Activated T-helper 17 cell treated with anti-CD3 and anti-CD28 coated beads, Interleukin-2, amount 50 U/mL, for 72 hours (primary cell): Measurements from ENCODE around the gene CDK5. TPM values are rescaled to one million over a fixed set of nuclear protein-coding genes. Genes with fewer than 3 reads are reported as not detected.

Experiments
- ATAC-seq: fragments of 150-1000 bp; cut with Tn5 transposase; replicated peaks from 2 replicates; pipeline ENCODE4 v1.10.0; 2021; ENCODE audit warnings: mild to moderate bottlenecking, moderate library complexity
- H3K27ac Mint-ChIP-seq: one replicate; pipeline ENCODE4 v1.8.0; 2022; ENCODE audit warnings: mixed read lengths
- H3K27me3 Mint-ChIP-seq: one replicate; pipeline ENCODE4 v1.8.0; 2022; ENCODE audit warnings: mixed read lengths
- H3K36me3 Mint-ChIP-seq: one replicate; pipeline ENCODE4 v1.8.0; 2022; ENCODE audit warnings: low read depth, mild to moderate bottlenecking, mixed read lengths
- H3K4me1 Mint-ChIP-seq: one replicate; pipeline ENCODE4 v1.8.0; 2022; ENCODE audit warnings: mixed read lengths
- H3K4me3 Mint-ChIP-seq: one replicate; pipeline ENCODE4 v1.8.0; 2022; ENCODE audit warnings: mild to moderate bottlenecking, mixed read lengths
- H3K9me3 Mint-ChIP-seq: one replicate; pipeline ENCODE4 v1.8.0; 2022; ENCODE audit warnings: mixed read lengths
- total RNA-seq, 2 donors: library from RNA; stranded (reverse); gene quantifications; one replicate each; pipeline ENCODE4 v1.2.3, GENCODE V29; 2022

Gene CDK5
- 10 to 100 TPM in 1 of 2 donors, 1 to 10 TPM in 1; 9.0 to 23.4 TPM for total RNA-seq

- Mint-ChIP-seq H3K36me3 (peaks cover 9% of the 10 kb centered on the region), H3K4me1 (peaks cover 25% of the 10 kb centered on the region), H3K27ac (peak within 1 kb of the TSS; percentile 95), H3K9me3 (no peaks in the 10 kb centered on the region), H3K4me3 (peak within 1 kb of the TSS; percentile 95), H3K27me3 (no peaks in the 10 kb centered on the region)
- ATAC-seq = peak; percentile 4
These were observed at the start of gene CDK5 for GRCh38 chr7:151057506-151057988. Gene CDK5 (minus strand): TSS chr7:151057897. CDS start chr7:151057848, 49 bp downstream.

- no peak for ATAC-seq
- H3K4me1 Mint-ChIP-seq = no peaks in the 10 kb centered on the region
- no peaks in the 10 kb centered on the region for H3K9me3 Mint-ChIP-seq
- no peak overlapping the region for H3K4me3 Mint-ChIP-seq
- no peak overlapping the region for H3K27ac Mint-ChIP-seq
- H3K27me3 Mint-ChIP-seq = no peaks in the 10 kb centered on the region
- no peaks in the 10 kb centered on the region for H3K36me3 Mint-ChIP-seq
These were observed 46.9 kb upstream of the CDK5 start for GRCh38 chr7:151104411-151105235.

GRCh38 chr7:151103973-151104372, 46.3 kb upstream of the CDK5 start:
- H3K9me3 Mint-ChIP-seq = no peaks in the 10 kb centered on the region
- ATAC-seq = no peak
- no peak overlapping the region for H3K27ac Mint-ChIP-seq
- H3K4me1 Mint-ChIP-seq = no peaks in the 10 kb centered on the region
- no peak overlapping the region for H3K4me3 Mint-ChIP-seq
- H3K27me3 Mint-ChIP-seq = no peaks in the 10 kb centered on the region
- no peaks in the 10 kb centered on the region for H3K36me3 Mint-ChIP-seq

DNA sequence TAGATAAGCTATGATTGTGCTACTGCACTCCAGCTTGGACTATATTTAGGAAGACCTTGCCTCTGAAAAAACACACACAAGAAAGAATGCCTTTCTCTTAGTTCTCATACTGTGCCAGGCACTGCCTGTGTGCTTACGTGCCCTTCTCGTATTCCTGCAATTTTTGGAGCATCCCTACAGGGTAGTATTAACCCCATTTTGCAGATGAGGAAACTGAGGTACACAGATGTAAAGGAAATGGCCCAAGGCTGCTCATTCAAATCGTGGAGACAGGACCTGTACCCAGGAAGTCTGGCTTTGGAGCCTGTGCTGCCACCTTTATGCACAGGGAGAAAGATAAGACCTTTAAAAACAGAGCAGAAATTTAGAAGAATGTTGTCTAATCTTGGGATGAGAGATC, 45.3 kb upstream of the CDK5 start:
- H3K27me3 Mint-ChIP-seq = no peaks in the 10 kb centered on the region

DNA sequence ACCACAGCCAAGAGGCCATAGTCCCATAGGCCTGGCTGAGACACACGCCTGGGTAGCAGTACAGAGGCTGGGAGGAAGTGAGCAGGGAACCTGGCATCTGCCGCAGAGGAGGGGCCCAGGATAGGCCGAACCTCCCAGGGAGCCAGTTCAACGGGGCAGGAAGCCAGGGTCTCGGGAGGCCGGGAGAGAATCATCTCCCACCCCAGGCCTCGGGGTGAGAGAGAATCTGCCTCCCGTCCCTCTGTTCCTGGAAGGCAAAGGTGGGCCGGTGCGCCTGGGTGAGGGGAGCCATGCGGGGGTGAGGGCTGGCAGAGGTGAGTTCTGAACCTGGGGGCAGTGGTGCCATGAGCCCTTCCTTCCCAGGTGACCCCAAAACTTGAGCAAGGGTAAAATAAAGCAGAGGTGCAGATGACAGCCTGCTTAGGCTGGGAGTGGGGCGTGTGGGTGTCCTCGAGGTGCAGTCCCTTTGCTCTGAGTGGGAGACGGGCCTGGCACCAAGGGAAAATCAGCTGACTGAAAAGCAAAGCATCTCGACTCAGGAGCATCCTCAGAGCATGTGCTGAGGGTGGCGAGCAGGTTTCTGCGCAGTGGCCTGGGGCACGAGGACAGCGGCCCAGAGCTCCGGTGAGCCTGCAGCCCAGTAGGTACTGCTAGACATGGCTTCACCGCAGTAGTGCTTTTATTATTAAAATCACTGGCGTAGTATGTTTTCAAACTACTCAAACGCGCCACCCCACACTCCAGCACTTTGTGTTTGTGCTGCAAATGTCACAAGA, 44.1 kb upstream of the CDK5 start:
- Mint-ChIP-seq H3K4me1 (no peaks in the 10 kb centered on the region), H3K4me3 (no peak overlapping the region), H3K36me3 (no peaks in the 10 kb centered on the region), H3K27ac (no peak overlapping the region), H3K9me3 (no peaks in the 10 kb centered on the region), H3K27me3 (no peaks in the 10 kb centered on the region)
- no peak for ATAC-seq

More for the DNA sequence above, 45.3 kb upstream of the CDK5 start:
- Mint-ChIP-seq H3K27ac (no peak overlapping the region), H3K9me3 (no peaks in the 10 kb centered on the region), H3K4me1 (no peaks in the 10 kb centered on the region), H3K36me3 (no peaks in the 10 kb centered on the region), H3K4me3 (no peak overlapping the region)
- ATAC-seq = no peak

DNA sequence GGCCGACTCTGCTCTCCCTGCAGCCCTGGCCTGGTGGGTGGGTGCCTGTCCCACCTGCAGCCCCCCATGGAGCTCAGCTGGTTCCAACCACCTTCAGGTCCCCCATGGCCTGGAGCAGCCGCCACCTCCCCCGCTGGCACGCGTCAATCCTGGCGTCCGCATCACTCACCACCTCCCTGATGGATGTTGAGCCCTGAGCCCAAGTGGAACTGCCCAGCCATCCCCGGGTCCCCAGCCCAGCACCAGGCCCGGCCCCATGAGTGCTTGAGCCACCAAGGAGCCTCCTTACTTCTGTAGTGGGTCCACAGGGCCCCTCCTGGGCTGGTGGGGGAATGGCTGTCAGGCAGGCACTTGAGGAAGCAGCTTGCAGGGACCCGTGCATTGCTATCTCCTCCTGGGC, 43.2 kb upstream of the CDK5 start:
- H3K27ac Mint-ChIP-seq = no peak overlapping the region
- no peaks in the 10 kb centered on the region for H3K9me3 Mint-ChIP-seq
- no peak for ATAC-seq
- no peak overlapping the region for H3K4me3 Mint-ChIP-seq
- H3K27me3 Mint-ChIP-seq = no peaks in the 10 kb centered on the region
- H3K36me3 Mint-ChIP-seq = peaks cover 4% of the 10 kb centered on the region
- H3K4me1 Mint-ChIP-seq = no peaks in the 10 kb centered on the region

- ATAC-seq = no peak
- Mint-ChIP-seq H3K36me3 (peaks cover 6% of the 10 kb centered on the region), H3K4me3 (no peak overlapping the region), H3K9me3 (no peaks in the 10 kb centered on the region), H3K27ac (no peak overlapping the region), H3K27me3 (no peaks in the 10 kb centered on the region), H3K4me1 (peaks cover 4% of the 10 kb centered on the region)
These were observed 42.0 kb upstream of the CDK5 start for GRCh38 chr7:151099486-151100211.

DNA sequence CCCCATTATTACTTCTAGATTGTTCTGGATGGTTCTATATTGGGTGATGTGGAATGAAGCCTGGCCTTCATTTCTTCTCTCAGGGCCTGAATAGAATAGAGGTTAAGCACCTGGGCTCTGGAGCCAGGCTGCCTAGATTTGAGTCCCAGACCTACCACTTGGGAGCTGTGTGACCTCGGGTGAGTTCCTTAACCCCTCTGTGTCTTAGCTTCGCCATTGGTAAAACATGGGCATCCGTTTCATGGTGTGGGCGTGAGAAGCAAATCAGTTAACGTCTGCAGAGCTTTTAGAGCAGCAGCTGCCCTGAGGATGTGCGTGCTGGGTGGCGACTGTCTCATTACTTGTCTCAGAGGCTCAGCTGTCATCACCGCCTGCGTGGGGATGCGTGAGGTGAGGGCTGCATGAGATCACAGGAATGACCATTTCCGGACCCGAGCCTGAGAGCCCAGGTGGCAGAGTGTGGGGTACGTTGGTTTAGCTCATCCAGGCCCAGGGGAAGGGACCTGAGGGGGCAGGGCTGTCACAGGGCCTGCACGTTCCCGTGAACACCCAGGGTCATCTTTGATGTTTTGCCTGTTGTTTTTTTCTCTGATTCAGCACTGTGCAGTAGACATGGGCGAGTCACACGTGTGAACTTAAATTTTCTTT, 38.3 kb upstream of the CDK5 start:
- peak; percentile 71 for ATAC-seq
- Mint-ChIP-seq H3K4me3 (peak overlapping the region; percentile 43), H3K9me3 (no peaks in the 10 kb centered on the region), H3K27me3 (no peaks in the 10 kb centered on the region), H3K27ac (no peak overlapping the region), H3K4me1 (peaks cover 9% of the 10 kb centered on the region), H3K36me3 (peaks cover 6% of the 10 kb centered on the region)

- H3K4me1 Mint-ChIP-seq = peaks cover 9% of the 10 kb centered on the region
- H3K27ac Mint-ChIP-seq = peak overlapping the region; percentile 48
- H3K4me3 Mint-ChIP-seq = peak overlapping the region; percentile 14
- peak; percentile 64 for ATAC-seq
- peaks cover 6% of the 10 kb centered on the region for H3K36me3 Mint-ChIP-seq
- H3K9me3 Mint-ChIP-seq = no peaks in the 10 kb centered on the region
- H3K27me3 Mint-ChIP-seq = no peaks in the 10 kb centered on the region
These were observed 37.6 kb upstream of the CDK5 start for GRCh38 chr7:151095123-151095797.

DNA sequence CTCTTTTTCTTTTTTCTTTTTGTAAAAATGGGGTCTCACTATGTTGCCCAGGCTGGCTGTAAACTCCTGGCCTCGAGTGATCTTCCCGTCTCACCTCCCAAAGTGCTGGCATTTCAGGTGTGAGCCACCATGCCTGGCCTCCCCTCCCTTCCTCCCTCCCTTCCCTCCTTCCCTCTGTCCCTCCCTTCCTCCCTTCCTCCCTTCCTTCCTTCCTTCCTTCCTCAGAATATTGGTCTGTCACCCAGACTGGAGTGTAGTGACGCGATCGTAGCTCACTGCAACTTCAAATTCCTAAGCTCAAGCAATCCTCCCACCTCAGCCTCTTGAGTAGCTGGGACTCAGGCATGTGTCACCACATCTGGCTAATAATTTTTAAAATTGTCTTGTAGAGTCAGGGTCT, 37.0 kb upstream of the CDK5 start:
- ATAC-seq = no peak
- Mint-ChIP-seq H3K4me1 (peaks cover 9% of the 10 kb centered on the region), H3K27ac (peak overlapping the region; percentile 48), H3K4me3 (peak overlapping the region; percentile 14), H3K27me3 (no peaks in the 10 kb centered on the region), H3K9me3 (no peaks in the 10 kb centered on the region), H3K36me3 (peaks cover 6% of the 10 kb centered on the region)

DNA sequence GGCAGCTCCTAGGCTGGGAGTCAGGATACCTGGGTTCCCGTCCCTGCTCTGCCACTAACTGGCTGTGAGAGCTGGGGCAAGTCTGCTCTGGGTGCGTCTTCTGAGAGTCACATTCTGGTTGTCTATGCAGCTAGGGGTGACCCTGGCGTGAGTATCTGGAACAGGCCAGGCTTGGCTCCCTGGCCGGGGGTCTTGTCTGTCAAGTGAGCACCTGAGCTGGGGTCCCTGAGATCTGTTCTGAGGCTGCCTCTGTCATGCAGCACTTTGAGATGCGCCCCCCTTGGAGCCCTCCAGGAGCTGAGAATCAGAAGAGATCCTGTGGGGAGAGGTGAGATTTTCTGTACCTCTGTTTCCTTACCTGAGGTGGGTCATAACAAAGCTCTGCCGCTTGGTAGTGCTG, 36.1 kb upstream of the CDK5 start:
- Mint-ChIP-seq H3K4me3 (no peak overlapping the region), H3K36me3 (peaks cover 12% of the 10 kb centered on the region), H3K27ac (no peak overlapping the region), H3K4me1 (peaks cover 9% of the 10 kb centered on the region), H3K27me3 (no peaks in the 10 kb centered on the region), H3K9me3 (no peaks in the 10 kb centered on the region)
- ATAC-seq = no peak

DNA sequence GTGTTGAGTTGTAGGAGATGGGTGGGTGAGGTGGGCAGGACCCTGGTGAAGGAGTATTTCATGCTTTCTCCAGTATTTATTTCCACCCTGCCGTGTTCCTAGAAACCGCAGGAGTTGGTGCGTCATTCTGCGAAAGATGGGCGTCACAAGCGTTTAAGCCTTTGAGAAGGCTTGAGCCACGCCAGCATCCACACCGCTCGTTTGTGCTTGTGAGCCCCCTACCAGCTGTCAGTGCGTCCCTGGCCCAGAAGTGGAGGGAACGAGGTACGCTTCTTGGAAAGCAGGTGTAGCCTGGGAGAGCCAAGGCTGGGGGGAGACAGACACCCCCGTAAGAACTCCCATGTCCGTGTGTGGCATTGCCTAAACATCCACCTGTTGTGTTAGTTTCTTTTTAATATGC, 34.3 kb upstream of the CDK5 start:
- Mint-ChIP-seq H3K9me3 (no peaks in the 10 kb centered on the region), H3K36me3 (peaks cover 12% of the 10 kb centered on the region), H3K27ac (no peak overlapping the region), H3K4me3 (no peak overlapping the region), H3K4me1 (peaks cover 9% of the 10 kb centered on the region), H3K27me3 (no peaks in the 10 kb centered on the region)
- no peak for ATAC-seq

DNA sequence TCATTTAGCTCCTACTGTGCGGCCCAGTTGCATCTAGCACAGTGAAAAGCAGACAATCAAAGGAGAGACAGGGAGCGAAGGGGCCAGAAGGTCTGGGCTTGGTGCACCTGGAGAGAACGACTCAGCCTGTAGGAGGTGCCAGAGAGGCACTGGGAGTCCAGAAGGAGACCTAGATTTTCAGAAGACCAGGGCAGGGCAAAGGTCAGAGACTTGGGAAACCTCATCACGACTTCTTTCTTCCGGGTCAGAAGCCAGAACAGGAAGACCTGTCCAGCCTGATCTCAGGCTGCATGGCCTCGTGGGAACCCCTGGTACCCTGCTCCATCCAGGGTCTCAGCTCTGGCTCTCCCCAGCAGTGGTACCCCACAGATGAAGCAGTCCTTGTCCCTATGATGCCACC, 33.7 kb upstream of the CDK5 start:
- Mint-ChIP-seq H3K4me3 (no peak overlapping the region), H3K4me1 (peaks cover 9% of the 10 kb centered on the region), H3K9me3 (no peaks in the 10 kb centered on the region), H3K27ac (no peak overlapping the region), H3K36me3 (peaks cover 12% of the 10 kb centered on the region), H3K27me3 (no peaks in the 10 kb centered on the region)
- ATAC-seq = no peak
